K562 (cell line): ENCODE measurements around the gene TFAP2E. TPM values are rescaled to one million over a fixed set of nuclear protein-coding genes. Genes with fewer than 3 reads are reported as not detected.
A peak's percentile ranks its signal among the peaks of the same experiment; 100 is the strongest.

ENCODE experiments used
- ATAC-seq: fragments of 200-7000 bp; cut with Tn5 transposase; 3 replicates; pipeline ENCODE4 v1.9.1; 2020; ENCODE audit warnings: moderate library complexity
- BruUV-seq: library from RNA; stranded (reverse); fragments of 400-500 nt; replicated peaks from 2 replicates; lab custom pipeline; 2021; lab: Mats Ljungman, UMichigan
- CTCF ChIA-PET: fragments of 300-600 bp; formaldehyde crosslinking; extraction: SDS; loops from one replicate; lab custom pipeline; 2021; ENCODE audit warnings: low intra/inter-chr PET ratio; lab: Yijun Ruan, JAX
- POLR2A ChIA-PET: fragments of 300-600, 350-650 bp; sonication (Branson Sonifier 250); formaldehyde crosslinking; extraction: SDS; loops from one replicate; lab custom pipeline; 2021; ENCODE audit warnings: antibody characterized with exemption, inconsistent platforms; lab: Yijun Ruan, JAX
- DNase-seq, 4 experiments: peaks; one replicate each; pipeline versions ENCODE4 v3.0.0 to v3.0.0-alpha.2; 2011 to 2018; ENCODE audit warnings: low spot score in 3 of 4, mixed read lengths in 3 of 4; ENCODE audit errors: extremely low read depth in 1 of 4
- FAIRE-seq: peaks from 2 replicates; lab custom pipeline; 2011; peaks lifted over from hg19 to GRCh38; lab: Jason Lieb, UNC
- H2AFZ ChIP-seq: 2 replicates; pipeline ENCODE4 v1.6.0; 2011; ENCODE audit warnings: low read depth, low read length, control low read depth, inconsistent platforms
- H3K27ac ChIP-seq: fragments of 200-600 bp; 3 replicates; pipeline ENCODE4 v1.8.0; 2011; ENCODE audit warnings: low read depth, mild to moderate bottlenecking, control low read depth, inconsistent platforms, low read length, moderate library complexity, mixed read lengths; ENCODE audit errors: extremely low read depth
- H3K27me3 ChIP-seq, 2 experiments: fragments of 300-600 bp in 1 of 2; 2 replicates in 1 of 2; 3 replicates in 1 of 2; pipeline versions ENCODE4 v1.6.0 to v1.8.0; 2011; ENCODE audit warnings: inconsistent platforms in 2 of 2, low read length in 2 of 2, mild to moderate bottlenecking in 1 of 2, mixed read lengths in 1 of 2, moderate library complexity in 1 of 2; ENCODE audit not compliant: control insufficient read depth in 2 of 2, insufficient read depth in 2 of 2
- H3K36me3 ChIP-seq: fragments of 300-600 bp; 3 replicates; pipeline ENCODE4 v1.8.0; 2011; ENCODE audit warnings: mild to moderate bottlenecking, low read length, inconsistent platforms; ENCODE audit not compliant: control insufficient read depth, insufficient read depth
- H3K4me1 ChIP-seq, 2 experiments: fragments of 200-600 bp in 1 of 2; replicated peaks in 1 of 2; 2 replicates in 1 of 2; 3 replicates in 1 of 2; pipeline versions ENCODE4 v1.5.1 to v1.8.0; 2011; ENCODE audit warnings: inconsistent platforms in 2 of 2, low read length in 2 of 2, mild to moderate bottlenecking in 1 of 2, mixed read lengths in 1 of 2, moderate library complexity in 1 of 2; ENCODE audit not compliant: control insufficient read depth in 2 of 2, insufficient read depth in 2 of 2
- H3K4me2 ChIP-seq: 2 replicates; pipeline ENCODE4 v1.6.1; 2011; ENCODE audit warnings: low read length, control low read depth, inconsistent platforms, mixed read lengths; ENCODE audit not compliant: insufficient read depth
- H3K4me3 ChIP-seq: fragments of 200-600 bp; sonication (generic), shearing (Covaris generic); 2 replicates; pipeline ENCODE4 v1.5.1; 2016; ENCODE audit warnings: control low read depth, inconsistent platforms
- H3K79me2 ChIP-seq: fragments of 200-600 bp; 3 replicates; pipeline ENCODE4 v1.8.0; 2011; ENCODE audit warnings: low read length, inconsistent platforms; ENCODE audit not compliant: control insufficient read depth, insufficient read depth
- H3K9ac ChIP-seq, 2 experiments: 2 replicates each; pipeline versions ENCODE4 v1.6.0 to v1.6.1; 2011; ENCODE audit warnings: low read depth in 2 of 2, low read length in 2 of 2, control low read depth in 1 of 2, inconsistent platforms in 1 of 2, mild to moderate bottlenecking in 1 of 2, mixed read lengths in 1 of 2; ENCODE audit not compliant: insufficient read depth in 1 of 2
- H3K9me1 ChIP-seq: one replicate; pipeline ENCODE4 v1.6.0; 2011; ENCODE audit warnings: inconsistent platforms, mild to moderate bottlenecking, low read length, moderate library complexity; ENCODE audit not compliant: control insufficient read depth, insufficient read depth
- H3K9me3 ChIP-seq: replicated peaks from 2 replicates; pipeline ENCODE4 v1.5.1; 2011; ENCODE audit warnings: low read depth, low read length, inconsistent platforms; ENCODE audit not compliant: control insufficient read depth, insufficient read depth
- H4K20me1 ChIP-seq: replicated peaks from 2 replicates; pipeline ENCODE4 v1.6.1; 2011; ENCODE audit warnings: low read length, inconsistent platforms, mixed read lengths; ENCODE audit not compliant: control insufficient read depth, insufficient read depth
- CHAMP1 ChIP-seq: fragments of 450-650 bp; IDR thresholded peaks from 2 replicates; pipeline ENCODE4 v1.6.1; 2016; ENCODE audit warnings: mild to moderate bottlenecking
- DPF2 ChIP-seq: fragments of 450-650 bp; IDR thresholded peaks from 2 replicates; pipeline ENCODE4 v1.6.1; 2016
- ERF ChIP-seq: fragments of 450-650 bp; formaldehyde crosslinking; IDR thresholded peaks from 2 replicates; pipeline ENCODE4 v1.4.0; 2020; ENCODE audit warnings: mild to moderate bottlenecking, mixed read lengths
- L3MBTL2 ChIP-seq: fragments of 450-650 bp; IDR thresholded peaks from 2 replicates; pipeline ENCODE4 v1.6.1; 2016; ENCODE audit warnings: mild to moderate bottlenecking, moderate library complexity
- MECOM ChIP-seq: fragments of 250-450 bp; sonication (Bioruptor Pico); IDR thresholded peaks from 2 replicates; pipeline ENCODE4 v1.8.0; 2022; ENCODE audit warnings: inconsistent platforms
- NCOA4 ChIP-seq: fragments of 450-650 bp; IDR thresholded peaks from 2 replicates; pipeline ENCODE4 v1.6.1; 2018; ENCODE audit warnings: mild to moderate bottlenecking; ENCODE audit not compliant: partially characterized antibody
- NCOR1 ChIP-seq: fragments of 450-650 bp; IDR thresholded peaks from 2 replicates; pipeline ENCODE4 v1.6.1; 2016; ENCODE audit warnings: mild to moderate bottlenecking, moderate library complexity
- NFIC ChIP-seq: fragments of 450-650 bp; IDR thresholded peaks from 2 replicates; pipeline ENCODE4 v1.6.1; 2017; ENCODE audit warnings: mild to moderate bottlenecking, inconsistent platforms
- PKNOX1 ChIP-seq: fragments of 450-650 bp; IDR thresholded peaks from 2 replicates; pipeline ENCODE4 v1.6.1; 2016
- SMARCC2 ChIP-seq: fragments of 450-650 bp; IDR thresholded peaks from 2 replicates; pipeline ENCODE4 v1.6.1; 2017; ENCODE audit warnings: antibody characterized with exemption, moderate library complexity, mild to moderate bottlenecking, low read depth
- TCF3 ChIP-seq: sonication (generic); formaldehyde crosslinking; IDR thresholded peaks from 2 replicates; pipeline ENCODE4 v1.4.0; 2020; ENCODE audit warnings: mild to moderate bottlenecking, missing genetic modification reagents
- THAP12 ChIP-seq: fragments of 250-450 bp; sonication (Bioruptor Pico); IDR thresholded peaks from 2 replicates; pipeline ENCODE4 v1.9.0; 2021; ENCODE audit warnings: mild to moderate bottlenecking, inconsistent platforms
- ZNF263 ChIP-seq: sonication (generic); formaldehyde crosslinking; IDR thresholded peaks from 2 replicates; pipeline ENCODE4 v1.8.0; 2022; ENCODE audit warnings: mild to moderate bottlenecking, missing genetic modification reagents, borderline replicate concordance
- WGBS: fragments of 100-300 bp; shearing (Covaris generic); methylation state at CpG from one replicate; pipeline ENCODE4 v1.1.6; 2016; ENCODE audit warnings: low coverage, mixed read lengths; ENCODE audit not compliant: insufficient coverage; ENCODE audit errors: missing lambda C conversion rate; 5-methylcytosine and 5-hydroxymethylcytosine counted together
- in situ Hi-C: fragments of 300-500 bp; cut with MboI; formaldehyde crosslinking; loops from 4 replicates; pipeline ENCODE4 v1.15.0; 2018; ENCODE audit warnings: inconsistent platforms, mixed read lengths
- intact Hi-C: fragments of 100-400 bp; cut with micrococcal nuclease; formaldehyde crosslinking; loops from 2 replicates; pipeline ENCODE4 v1.14.2; 2022
- polyA plus RNA-seq, 8 experiments: library from polyadenylated mRNA; depleted of rRNA in 4 of 8; stranded (reverse) in 5 of 8; unstranded in 3 of 8; fragments of >200 nt; fragmentation: Nextera tagmentation in 2 of 8; fragmentation: Illumina TruSeq in 1 of 8; extraction: Ambion mirVana in 2 of 8; extraction: Trizol in 1 of 8; gene quantifications; 2 replicates each; pipeline versions ENCODE4 v1.2.1 to v1.2.3, GENCODE V29; 2011 to 2014; ENCODE audit warnings: inconsistent platforms in 1 of 8, missing spikeins in 1 of 8
- total RNA-seq, 7 experiments: library from RNA; depleted of rRNA in 6 of 7; stranded (reverse); fragments of >200 nt in 6 of 7; fragmentation: Illumina TruSeq in 2 of 7; extraction: Trizol in 2 of 7; gene quantifications; 2 replicates each; pipeline versions ENCODE4 v1.2.1 to v1.2.3, GENCODE V29; 2011 to 2021; ENCODE audit warnings: low replicate concordance in 1 of 7

Gene TFAP2E
- total and polyA plus RNA-seq, 9 of the 15 experiments (the other 6 are each of a cell fraction or from before 2014, with no cell fraction given): 0.03 to 0.11 (median 0.07) TPM; not detected in 4

GRCh38 chr1:35532497-35533223 lies 40.5 kb upstream of the TFAP2E start (continued):
- TF ChIP-seq THAP12 (CRISPR knock-in tag) (no peak), SMARCC2 (no peak)

- Histone ChIP-seq H3K36me3 (peaks cover 29% of the 10 kb centered on the region), H3K79me2 (peaks cover 12% of the 10 kb centered on the region), H3K27me3 (no peaks in the 10 kb centered on the region), H4K20me1 (no peaks in the 10 kb centered on the region), H3K9ac (no peak overlapping the region), H3K27ac (no peak overlapping the region; the same call in 2 of the 3 replicates), H3K4me1 (peaks cover 0 to 4% of the 10 kb centered on the region in 2 experiments; a peak in 2 of 5 replicates), H3K9me1 (no peaks in the 10 kb centered on the region), H3K9me3 (peaks cover 19% of the 10 kb centered on the region), H3K4me3 (no peak overlapping the region), H3K4me2 (no peak overlapping the region), H2AFZ (no peak overlapping the region)
- in situ Hi-C loops: no loop called here
- ATAC-seq (peak; percentile 75), DNase-seq (peak; percentile 28 to 53 (median 36)), FAIRE-seq (peak; percentile 44)
- BruUV-seq: no TSS peak
- 0% methylated on average over 1 of the region's 1 CpG for WGBS
- intact Hi-C loops: no loop called here
- ChIA-PET CTCF (no interaction called here), POLR2A (interaction anchor here (0.6 to 1.1 kb wide), 2 partner anchors 9 to 681 kb away, joined by 4 read pairs; no protein-coding TSS in a partner anchor)
- TF ChIP-seq NCOA4: no peak
- peak; percentile 44; the same call in 1 of the 2 replicates for TF ChIP-seq NCOR1
- peak; percentile 25; the same call in 1 of the 2 replicates for TF ChIP-seq NFIC
- TF ChIP-seq TCF3 (CRISPR knock-in tag): peak; percentile 10; the same call in 1 of the 2 replicates
- no peak for TF ChIP-seq ERF (CRISPR knock-in tag)
- peak; percentile 38; the same call in 1 of the 2 replicates for TF ChIP-seq L3MBTL2
- no peak for TF ChIP-seq MECOM (CRISPR knock-in tag)
- no peak for TF ChIP-seq ZNF263 (CRISPR knock-in tag)
- peak; percentile 44; the same call in 1 of the 2 replicates for TF ChIP-seq CHAMP1
- 0 out of 2 replicates have a peak, but pooled peaks have one; percentile 22 for TF ChIP-seq DPF2
- peak; percentile 49; the same call in 1 of the 2 replicates for TF ChIP-seq PKNOX1
Observed at GRCh38 chr1:35533586-35533985, 39.5 kb upstream of the TFAP2E start.
